Myometrial cell (primary cell): ENCODE measurements around the gene ACTR3C. TPM values are rescaled to one million over a fixed set of nuclear protein-coding genes. Genes with fewer than 3 reads are reported as not detected.

Source experiments
- total RNA-seq: library from RNA; depleted of rRNA; stranded (reverse); fragments of >200 nt; gene quantifications from 2 replicates; pipeline ENCODE4 v1.2.3, GENCODE V29; 2015

The ACTR3C gene
- total RNA-seq, result 4.6 TPM in 1 of 2 replicates, not detected in the other

DNA sequence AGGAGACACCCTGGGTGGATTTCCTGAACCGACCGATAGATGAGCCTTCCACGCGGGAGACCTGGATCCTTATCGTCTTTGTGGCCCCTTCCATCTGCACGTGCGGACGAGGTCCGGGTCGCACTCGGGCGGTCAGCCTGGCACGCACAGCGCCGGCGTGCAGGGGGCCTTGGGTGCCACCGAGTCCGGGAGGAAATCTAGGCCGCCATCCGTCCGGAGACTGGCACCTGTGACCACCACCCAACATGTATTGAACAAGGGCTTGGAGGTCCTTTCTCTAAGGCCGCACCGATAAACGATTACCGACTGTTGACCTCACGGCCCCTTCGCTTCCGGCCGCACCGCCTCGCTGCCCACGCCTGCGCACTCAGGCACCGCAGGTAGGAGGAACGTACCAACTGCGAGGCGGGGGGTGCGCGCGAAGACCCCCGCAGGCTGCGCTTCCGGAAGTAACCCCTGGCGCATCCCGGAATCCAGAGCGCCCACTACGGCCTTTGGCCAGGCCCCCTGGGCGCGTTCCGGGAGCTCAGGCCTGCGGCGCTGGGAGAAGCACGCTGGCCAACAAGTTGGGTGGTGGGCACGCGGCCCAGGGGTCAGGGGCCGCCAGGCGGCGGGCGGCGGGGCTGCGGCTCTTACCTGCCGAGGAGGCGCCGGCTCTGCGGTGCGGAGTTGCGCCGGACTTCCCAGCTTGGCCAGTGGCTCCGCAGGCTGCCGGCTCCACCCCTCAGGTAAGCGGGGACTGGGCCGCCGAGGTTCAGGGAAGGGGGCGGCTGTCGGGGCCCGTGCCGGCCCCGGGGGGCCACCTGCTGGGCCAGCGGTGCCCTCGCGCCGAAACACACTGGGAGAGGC lies at the start of gene ACTR3C, which contains the start of gene LRRC61:
Gene ACTR3C, minus strand, starts transcription at position 713 of the 849 bp plus-strand sequence. CDS start 28,249 bp downstream, outside the sequence.
Gene LRRC61, plus strand, starts transcription at position 523 of the 849 bp plus-strand sequence. CDS start 13,507 bp downstream, outside the sequence.

DNA sequence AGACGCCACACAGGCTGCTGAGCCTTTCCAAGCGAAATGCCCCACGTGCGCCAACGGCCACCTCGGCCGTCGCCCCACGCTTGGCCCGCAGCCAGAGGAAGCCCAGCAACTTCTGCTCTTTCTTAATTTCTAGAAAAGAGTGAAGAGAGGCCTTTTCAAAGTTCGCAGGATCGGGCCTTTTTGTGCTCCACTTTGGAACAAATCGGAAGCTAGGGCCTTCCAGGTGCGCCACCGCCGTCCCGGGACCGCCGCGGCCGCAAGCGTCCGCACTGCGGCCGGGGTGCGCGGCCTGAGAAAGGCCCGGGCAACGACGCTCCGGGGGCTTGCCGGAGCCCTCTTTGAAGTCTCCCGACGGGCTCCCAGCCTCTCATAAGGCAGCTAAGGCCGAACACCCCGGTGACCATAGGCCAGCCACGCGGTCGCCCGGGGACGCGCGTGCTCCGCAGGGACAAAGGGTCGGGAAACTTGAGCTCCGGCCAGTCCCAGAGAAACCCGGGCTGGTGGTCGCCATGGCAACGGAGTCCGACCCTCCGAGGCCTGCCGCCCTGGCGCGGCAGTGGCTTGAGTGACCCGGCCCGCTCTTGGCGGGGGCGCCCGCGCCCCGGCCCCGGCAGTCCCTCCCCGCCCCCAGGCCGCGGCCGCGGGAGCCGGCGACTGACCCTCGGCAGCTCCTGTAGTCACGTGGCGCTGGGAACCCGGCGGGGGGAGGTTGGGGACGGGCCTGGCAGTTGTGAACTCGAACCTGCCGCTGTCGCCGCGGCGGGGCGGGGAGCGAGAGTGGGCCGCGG lies 44.9 kb upstream of the ACTR3C start, which contains the start of gene REPIN1:
Gene REPIN1, plus strand, starts transcription at position 727 of the 788 bp plus-strand sequence. CDS start 890 bp downstream, outside the sequence.

DNA sequence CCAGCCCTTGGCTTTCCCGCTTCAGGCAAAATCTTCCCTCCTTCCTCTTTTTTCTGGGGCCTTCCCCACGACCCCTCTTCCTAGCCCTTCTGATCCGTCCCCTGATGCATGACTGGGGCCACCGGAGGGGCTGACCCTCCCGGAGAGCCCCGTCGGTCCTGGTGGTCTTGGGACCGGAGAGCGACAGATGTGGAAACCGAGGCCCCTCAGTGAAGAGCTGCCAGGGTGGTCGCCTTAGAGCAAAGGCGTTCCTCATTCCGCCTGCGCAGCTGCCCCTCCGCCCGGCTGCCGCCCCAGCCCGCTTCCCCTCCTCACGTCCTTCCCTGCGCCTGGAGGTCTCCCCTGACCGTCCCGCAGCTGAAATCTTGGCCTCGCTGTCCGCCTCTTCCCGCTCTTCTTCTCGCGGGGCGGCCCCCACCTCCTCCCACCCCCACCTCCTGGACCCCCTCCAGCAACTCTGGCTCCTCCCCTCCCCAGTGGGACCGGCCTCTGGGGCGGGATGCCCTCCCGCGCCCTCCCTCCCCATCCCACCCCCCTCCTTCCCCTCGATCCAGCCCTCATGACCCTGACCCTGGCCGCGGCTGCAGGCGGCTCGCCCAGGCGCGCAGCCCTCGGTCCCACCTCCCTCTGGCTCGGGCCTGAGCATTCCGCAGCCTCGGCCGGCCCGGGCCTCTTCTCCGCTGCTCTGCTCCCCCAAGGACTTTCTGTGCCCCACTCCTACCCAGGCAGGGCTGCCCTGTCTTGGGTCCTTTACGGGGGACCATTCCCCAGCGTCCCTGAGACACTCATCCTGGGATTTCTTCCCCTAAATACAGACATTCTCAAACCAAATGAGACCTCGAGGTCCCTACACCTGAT lies 18.1 kb upstream of the ACTR3C start, which contains the start of gene RARRES2:
Gene RARRES2, minus strand, starts transcription at position 367 of the 858 bp plus-strand sequence. CDS start 1,020 bp downstream, outside the sequence.

Other genes with a start within 250 kb of the ACTR3C start
- gene LRRC61, start 190 bp downstream of the ACTR3C start, total RNA-seq, result 1.7 and 3.9 TPM in 2 replicates
- gene RARRES2, start 18.1 kb upstream of the ACTR3C start, total RNA-seq, result 0.86 and 4.8 TPM in 2 replicates
- 64.2 and 73.5 TPM in 2 replicates for gene REPIN1, start 45.3 kb upstream of the ACTR3C start, total RNA-seq
- 5.7 and 13.3 TPM in 2 replicates for gene ZNF775, start 55.8 kb upstream of the ACTR3C start, total RNA-seq
- gene GIMAP8, start 127.1 kb upstream of the ACTR3C start, total RNA-seq, result not detected in 2 replicates
- gene GIMAP7, start 191.3 kb upstream of the ACTR3C start, total RNA-seq, result not detected in 2 replicates
- gene GIMAP4, start 243.8 kb upstream of the ACTR3C start, total RNA-seq, result not detected in 2 replicates